ENCODE measurements around the gene PRPS1L1. TPM values are rescaled to one million over a fixed set of nuclear protein-coding genes. Genes with fewer than 3 reads are reported as not detected.
A peak's percentile ranks its signal among the peaks of the same experiment; 100 is the strongest.

Gene PRPS1L1
- total RNA-seq, 1 experiment from 2014 or later = not detected

- ChIA-PET CTCF (no interaction called here), POLR2A (no interaction called here)
- Mint-ChIP-seq H3K27ac (peak overlapping the region; percentile 1; the same call in 1 of the 2 replicates), H3K4me3 (no peak overlapping the region), H3K36me3 (no peaks in the 10 kb centered on the region), H3K9me3 (peaks cover 11% of the 10 kb centered on the region; the same call in 1 of the 2 replicates), H3K4me1 (peaks cover 13% of the 10 kb centered on the region), H3K27me3 (ENCODE audit: low read depth) (no peaks in the 10 kb centered on the region)
- TF ChIP-seq ZNF219 (CRISPR knock-in tag; IDR thresholded peaks at IDR 0.05; ENCODE audit: borderline replicate concordance) = no peak
- no peak for TF ChIP-seq FOXP1 (CRISPR knock-in tag; IDR thresholded peaks at IDR 0.05; ENCODE audit: borderline replicate concordance)
- TF ChIP-seq ZNF396 (CRISPR knock-in tag; IDR thresholded peaks at IDR 0.05; ENCODE audit: borderline replicate concordance) = no peak
- TF ChIP-seq KAT7 (CRISPR knock-in tag; IDR thresholded peaks at IDR 0.05; ENCODE audit: borderline replicate concordance) = no peak
- TF ChIP-seq ZNF512 (CRISPR knock-in tag; IDR thresholded peaks at IDR 0.05; ENCODE audit: borderline replicate concordance) = no peak
- no peak for TF ChIP-seq PRDM15 (CRISPR knock-in tag; IDR thresholded peaks at IDR 0.05)
- no peak for TF ChIP-seq ELF4 (CRISPR knock-in tag; IDR thresholded peaks at IDR 0.05; ENCODE audit: low read depth)
- TF ChIP-seq AFF4 (CRISPR knock-in tag; IDR thresholded peaks at IDR 0.05; ENCODE audit: borderline replicate concordance) = no peak
- TF ChIP-seq MYBL2 (CRISPR knock-in tag; IDR thresholded peaks at IDR 0.05) = no peak
- TF ChIP-seq HMGXB4 (CRISPR knock-in tag; IDR thresholded peaks at IDR 0.05) = no peak
- TF ChIP-seq SP1 (CRISPR knock-in tag; conservative IDR thresholded peaks at IDR 0.05) = no peak
- no peak for TF ChIP-seq ARID4B (CRISPR knock-in tag; IDR thresholded peaks at IDR 0.05; ENCODE audit: borderline replicate concordance)
- no peak for TF ChIP-seq ATF6 (CRISPR knock-in tag; IDR thresholded peaks at IDR 0.05)
- TF ChIP-seq NR1H2 (CRISPR knock-in tag; IDR thresholded peaks at IDR 0.05) = no peak
- DNase-seq (ENCODE audit: low spot score) = no peak
- no peak for ATAC-seq
Measured at GRCh38 chr7:18019555-18019954, 8.1 kb downstream of the PRPS1L1 start.
